ENCODE data around the gene ARHGAP6. TPM values are rescaled to one million over a fixed set of nuclear protein-coding genes. Genes with fewer than 3 reads are reported as not detected.

Gene ARHGAP6
- total RNA-seq, 2 donors from 2014 or later, result 1.4 to 5.6 TPM

Small RNAs within 50 kb of the gene (microRNA-seq; reads per million reads assigned to microRNA genes)
- gene MIR548AX, result 0 to 1.1 reads per million in 2 donors

Other genes with a start within 250 kb of the ARHGAP6 start
- gene MSL3, start 92.3 kb upstream of the ARHGAP6 start, total RNA-seq, result 10 to 100 TPM; 14.9 to 16.6 TPM